GM19099 (cell line): ENCODE measurements around the gene RETREG2.

Experiments
- POLR2A ChIP-seq: IDR thresholded peaks from 3 replicates; pipeline ENCODE4 v1.6.1; 2011; ENCODE audit warnings: low read depth; ENCODE audit not compliant: insufficient read length; ENCODE audit errors: extremely low read depth

Gene RETREG2

DNA sequence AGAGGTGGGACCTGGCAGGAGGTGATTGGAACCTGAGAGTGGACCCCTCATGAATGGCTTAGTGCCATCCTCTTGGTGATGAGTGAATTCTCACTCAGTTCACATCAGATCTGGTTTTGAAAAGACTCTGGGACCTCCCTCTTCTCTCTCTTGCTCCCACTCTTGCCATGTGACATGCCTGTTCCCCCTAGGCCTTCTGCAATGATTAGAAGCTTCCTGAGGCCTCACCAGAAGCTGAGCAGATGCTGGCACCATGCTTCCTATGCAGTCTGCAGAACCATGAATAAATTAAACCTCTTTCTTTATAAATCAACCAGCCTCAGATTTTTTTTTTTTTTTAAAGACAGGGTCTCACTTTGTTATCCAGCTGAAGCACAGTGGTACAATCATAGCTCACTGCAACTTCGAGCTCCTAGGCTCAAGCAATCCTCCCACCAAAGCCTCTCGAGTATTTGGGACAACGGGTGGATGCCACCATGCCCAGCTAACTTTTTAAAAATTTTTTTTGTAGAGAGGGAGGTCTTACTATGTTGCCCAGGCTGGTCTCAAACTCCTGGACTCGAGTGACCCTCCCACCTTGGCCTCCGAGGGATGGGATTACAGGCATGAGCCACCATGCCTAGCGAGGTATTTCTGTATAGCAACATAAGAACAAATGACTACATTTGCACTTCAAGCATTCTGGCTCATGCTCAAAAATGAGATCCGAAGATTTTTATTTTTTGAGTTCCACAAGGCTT, 26.5 kb downstream of the RETREG2 start:
- TF ChIP-seq POLR2A = no peak

DNA sequence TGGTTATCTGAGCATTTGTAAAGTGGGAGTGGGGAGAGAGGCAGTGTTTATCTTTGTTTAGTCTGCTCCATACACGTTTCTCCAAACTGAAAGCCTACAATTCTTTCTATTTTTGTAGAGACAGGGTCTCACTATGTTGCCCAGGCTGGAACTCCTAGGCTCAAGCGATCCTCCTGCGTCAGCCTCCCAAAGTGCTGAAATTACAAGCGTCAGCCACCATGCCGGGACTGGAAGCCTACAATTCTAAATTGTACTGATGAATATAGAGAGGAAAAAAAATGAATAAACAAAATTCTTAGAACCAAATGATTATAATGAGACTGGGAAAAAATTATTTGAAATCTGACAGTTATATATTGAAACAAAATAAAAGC, 27.1 kb downstream of the RETREG2 start:
- no peak for TF ChIP-seq POLR2A

DNA sequence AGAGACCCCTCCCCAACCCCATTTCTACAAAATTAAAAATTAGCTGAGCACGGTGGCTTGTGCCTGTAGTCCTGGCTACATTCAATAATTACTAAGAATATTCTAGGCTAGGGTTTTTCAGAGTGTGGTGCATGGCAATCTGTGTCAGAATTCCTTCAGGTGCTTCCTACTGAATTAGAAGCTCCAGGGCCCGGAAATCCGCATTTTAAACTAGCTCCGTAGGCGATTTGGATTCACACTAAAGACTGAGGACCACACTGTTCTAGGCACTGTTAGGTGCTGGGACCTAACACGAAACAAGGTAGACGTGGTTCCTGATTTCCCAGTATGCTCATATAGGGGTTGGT, 27.9 kb downstream of the RETREG2 start:
- no peak for TF ChIP-seq POLR2A

DNA sequence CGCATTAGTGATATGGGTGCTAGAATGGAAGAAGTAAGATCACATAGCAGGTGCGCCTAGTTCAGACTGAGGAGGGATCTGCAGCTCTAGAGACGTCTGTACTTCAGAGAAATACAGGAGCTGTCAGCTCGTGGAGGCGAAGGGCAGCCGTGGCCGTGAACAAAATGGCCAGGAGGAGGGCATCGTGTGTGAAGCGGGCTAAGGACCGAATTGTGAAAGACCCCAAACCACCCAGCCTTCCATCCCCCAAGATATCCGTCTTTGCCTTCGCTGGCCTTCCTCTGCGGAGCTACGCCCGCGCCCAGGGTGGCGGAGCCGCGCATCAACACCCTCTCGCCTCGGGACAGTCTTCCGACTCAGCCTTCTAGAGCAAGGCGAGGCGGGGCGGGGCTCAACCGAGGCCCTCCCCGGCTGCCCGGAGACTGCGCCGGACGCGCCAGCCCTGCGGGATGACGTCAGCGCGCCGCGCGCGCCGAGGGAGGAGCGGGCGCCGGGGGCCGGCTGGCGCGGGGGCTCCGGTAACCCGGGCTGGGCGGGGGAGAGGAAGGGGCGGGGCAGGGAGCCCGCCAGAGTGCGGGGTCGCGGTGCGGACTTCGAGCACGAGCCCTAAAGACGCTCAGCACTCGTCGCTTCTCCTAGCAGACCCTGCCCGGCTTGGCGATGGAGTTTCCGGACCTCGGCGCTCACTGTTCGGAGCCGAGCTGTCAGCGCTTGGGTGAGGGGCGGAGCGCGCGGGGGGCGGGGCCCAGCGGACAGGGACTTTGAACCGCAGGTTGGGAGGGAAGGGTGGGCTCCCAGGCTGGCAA, 28.5 kb downstream of the RETREG2 start, which contains the start of gene ZFAND2B:
ZFAND2B (plus strand) TSS at position 455 of the 806 bp plus-strand sequence; CDS start at position 661, 206 bp downstream.
- TF ChIP-seq POLR2A = peak; percentile 98

DNA sequence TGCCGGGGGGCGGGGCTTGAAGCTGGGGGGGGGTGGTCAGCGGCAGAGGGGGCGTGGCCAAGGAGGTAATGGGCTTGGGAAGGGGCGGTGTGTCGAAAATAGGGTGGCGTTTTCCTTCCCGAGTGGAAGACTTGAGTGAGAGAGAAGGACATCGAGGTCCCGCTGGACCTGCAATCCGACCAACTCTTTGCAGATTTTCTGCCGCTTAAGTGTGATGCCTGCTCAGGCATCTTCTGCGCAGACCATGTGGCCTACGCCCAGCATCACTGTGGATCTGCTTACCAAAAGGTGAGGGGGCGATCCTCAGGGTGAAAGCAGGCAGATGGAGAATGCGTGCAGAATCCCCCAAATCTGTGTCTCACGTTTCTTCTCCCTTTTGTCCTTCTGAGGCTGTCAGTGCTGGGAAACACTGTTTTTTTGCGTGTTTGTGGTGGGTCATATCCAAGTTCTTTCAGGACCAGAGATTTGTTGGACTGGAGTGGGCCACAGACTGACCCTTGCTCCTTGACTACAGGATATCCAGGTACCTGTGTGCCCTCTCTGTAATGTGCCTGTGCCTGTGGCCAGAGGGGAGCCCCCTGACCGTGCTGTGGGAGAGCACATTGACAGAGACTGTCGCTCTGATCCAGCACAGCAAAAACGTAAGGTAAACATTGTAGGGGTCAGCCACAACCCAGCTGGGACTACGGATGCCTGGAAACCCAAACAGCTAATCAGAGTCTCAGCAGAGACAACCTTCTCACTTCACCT, 29.2 kb downstream of the RETREG2 start:
- TF ChIP-seq POLR2A = no peak

DNA sequence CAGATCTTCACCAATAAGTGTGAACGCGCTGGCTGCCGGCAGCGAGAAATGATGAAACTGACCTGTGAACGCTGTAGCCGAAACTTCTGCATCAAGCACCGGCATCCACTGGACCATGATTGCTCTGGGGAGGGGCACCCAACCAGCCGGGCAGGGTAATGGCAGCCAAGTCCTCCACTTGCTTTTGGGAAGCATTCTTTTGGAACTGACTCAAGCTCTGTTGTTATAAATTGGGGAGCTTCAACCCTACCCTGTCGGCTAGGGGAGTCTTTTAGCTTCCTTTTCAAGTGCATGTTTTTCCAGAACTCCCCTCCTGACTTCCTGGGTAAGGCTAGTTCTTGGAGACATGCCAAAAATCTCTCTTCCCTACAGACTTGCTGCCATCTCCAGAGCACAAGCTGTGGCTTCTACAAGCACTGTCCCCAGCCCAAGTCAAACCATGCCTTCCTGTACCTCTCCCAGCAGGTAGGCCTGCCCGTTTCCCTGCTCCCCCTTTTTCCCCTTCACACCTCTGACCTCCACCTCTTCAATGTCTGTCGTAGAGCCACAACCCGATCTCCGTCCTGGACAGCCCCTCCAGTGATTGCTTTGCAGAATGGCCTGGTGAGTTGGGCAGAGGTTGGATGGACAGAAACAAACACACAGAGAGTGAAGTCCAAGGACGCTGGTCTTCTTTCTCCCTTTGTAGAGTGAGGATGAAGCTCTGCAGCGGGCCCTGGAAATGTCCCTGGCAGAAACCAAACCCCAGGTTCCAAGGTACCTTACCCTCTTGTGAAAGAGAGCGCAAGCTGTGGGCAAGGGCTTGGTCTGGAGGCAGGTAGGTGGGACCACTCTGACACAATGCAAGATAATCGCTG, 30.0 kb downstream of the RETREG2 start:
- TF ChIP-seq POLR2A = no peak

DNA sequence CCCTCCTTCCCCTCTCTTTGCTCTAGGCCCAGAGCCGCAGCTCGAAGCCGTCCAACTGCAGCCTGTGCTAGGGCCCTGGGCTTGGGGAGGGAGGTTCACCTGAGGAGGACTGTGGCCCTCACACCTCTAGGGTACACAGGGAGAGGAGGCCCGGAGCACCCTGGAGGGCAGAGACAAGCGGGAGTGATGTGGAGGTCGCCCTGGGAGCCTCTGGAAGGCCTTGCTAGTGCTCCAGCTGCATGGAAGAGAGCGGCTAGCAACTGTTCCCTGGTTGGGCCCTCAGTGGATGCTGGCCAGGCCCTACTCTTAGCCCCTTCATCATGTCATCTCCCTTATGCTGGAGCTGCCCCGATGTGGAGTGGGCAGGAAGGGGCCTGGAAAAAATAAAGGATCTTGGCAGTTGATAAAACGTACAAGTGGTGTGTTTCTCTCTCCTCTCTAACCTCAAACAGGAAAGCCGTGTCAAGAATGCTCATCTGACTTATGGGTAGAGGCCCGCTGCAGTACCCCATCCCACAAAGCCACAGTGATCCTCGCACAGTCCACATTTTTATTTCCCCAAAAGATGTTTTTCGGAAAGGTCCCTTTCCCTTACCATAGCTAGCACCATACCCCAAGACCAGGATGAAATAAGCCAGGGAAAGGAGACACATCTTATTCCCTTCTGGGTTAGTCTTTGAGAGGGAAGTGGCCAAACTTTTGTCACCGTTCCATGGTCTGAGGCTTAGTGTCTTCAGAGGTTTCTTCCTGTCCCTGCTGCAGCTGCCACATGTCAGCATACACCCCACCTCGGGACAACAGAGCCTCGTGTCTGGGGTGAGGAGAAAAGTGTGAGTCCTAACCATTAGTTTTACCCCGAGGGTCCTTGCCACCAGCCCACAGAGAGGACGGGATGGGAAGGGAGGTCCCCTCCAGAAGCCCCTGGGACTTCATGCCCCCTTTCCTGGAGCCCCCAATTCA, 31.4 kb downstream of the RETREG2 start:
- TF ChIP-seq POLR2A = no peak

DNA sequence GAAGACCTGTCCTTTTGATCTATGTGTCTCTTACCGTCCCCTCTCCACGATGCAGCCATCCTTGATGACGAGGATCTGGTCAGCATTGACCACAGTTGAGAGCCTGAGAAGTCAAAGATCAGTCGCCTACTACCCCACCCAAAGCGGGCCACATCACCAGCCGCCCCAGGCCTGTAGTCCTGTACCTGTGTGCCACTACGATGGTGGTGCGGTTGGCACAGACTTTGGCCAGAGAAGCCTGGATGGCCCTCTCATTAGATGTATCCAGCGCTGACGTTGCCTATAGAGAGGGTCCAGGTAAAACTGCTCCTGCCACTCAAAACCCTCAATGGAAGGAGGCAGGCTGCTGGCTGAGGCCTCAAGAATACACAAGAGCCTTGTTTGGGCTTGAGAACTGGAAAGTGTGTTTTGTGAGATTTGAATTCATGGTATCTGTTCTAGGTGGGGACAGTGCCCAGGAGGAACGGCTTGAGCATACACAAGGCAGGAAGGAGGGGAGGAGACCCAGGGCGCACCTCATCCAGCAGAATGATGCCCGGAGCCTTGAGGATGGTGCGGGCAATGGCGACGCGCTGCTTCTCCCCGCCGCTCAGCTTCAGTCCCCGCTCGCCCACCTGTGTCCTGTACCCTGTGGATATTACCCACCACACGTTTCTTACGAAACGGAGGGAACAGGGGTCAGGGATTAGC, 32.3 kb downstream of the RETREG2 start:
- TF ChIP-seq POLR2A = no peak

DNA sequence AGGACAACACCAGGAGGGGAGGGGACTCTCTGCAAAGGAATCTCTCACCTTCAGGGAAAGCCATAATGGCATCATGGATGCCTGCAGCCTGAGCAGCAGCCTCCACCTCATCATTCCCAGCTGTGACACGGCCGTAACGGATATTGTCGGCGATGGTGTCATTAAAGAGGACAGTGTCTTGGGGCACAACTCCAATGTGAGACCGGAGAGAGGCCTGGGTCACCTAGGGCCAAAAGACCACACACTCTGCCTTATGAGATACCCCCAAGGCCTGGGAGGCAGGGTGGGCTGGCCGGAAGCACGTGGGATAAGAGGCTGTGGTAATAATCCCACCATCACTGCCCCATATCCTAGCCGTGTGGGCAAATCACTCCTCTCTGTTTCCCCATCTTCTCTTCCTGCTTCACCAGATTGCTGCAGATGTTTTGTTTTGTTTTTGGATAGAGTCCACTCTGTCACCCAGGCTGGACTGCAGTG, 32.8 kb downstream of the RETREG2 start:
- no peak for TF ChIP-seq POLR2A

DNA sequence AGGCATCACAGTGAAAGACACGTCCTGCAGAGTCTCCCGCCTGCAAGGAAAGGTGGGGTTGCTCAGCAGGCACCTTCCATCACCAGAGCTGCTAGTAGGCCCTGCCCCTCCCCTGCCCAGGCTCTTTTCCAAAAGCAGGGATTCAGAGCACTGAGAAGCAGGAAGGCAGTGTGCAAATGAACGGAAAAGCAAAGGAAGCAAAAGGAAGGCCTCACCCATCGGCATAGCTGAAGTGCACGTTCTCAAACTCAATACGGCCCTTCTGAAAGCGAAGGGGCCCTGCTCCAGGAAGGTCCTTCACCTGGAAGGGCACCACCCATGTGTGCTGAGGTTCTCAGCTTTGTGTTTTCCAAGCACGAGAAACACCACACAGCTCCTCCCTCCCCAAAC, 34.9 kb downstream of the RETREG2 start:
- TF ChIP-seq POLR2A = no peak

DNA sequence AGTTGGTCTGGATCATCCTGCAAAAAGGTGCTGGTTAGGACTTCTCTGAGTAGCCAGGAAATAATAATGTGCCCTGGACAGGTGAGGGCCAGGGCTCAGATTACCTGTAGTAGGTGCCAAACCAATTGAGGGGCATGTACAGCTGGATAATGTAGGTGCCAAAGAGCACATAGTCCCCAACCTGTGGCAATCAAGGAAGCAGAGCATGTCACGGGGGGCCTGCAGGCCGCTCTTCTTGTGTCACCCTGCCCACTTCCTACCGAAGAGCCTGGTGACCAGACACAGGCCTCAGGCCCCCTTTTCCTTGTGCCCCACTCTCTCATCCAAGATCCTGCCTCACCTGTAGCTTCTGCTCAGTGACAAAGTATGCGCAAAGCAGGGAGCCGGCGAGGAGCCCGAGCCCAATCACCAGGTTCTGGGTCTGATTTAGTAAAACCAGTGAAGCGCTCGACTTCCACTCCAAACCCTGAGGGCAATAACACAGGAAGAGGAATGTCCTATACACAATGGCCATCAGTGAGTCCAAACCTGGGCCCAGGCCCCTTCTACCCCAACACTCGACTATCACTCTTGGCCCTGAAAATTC, 35.5 kb downstream of the RETREG2 start:
- TF ChIP-seq POLR2A = no peak

DNA sequence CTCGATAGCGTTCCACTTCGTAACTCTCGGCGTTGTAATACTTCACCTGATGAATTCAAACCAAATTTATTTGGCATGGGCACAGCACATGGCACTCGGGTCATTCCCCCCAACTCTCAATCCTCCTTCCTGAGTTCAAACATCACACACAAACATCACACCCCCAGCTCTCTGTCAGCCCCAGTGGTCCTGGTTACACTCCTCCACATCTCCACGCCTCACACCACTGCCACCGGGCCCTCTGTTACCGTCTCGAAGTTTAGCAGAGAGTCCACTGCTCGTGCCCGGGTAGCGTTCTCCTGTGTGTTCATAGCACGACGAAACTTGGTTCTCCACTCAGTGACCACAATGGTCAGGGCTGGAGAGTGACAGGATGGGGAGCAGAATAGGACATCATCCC, 36.1 kb downstream of the RETREG2 start:
- TF ChIP-seq POLR2A = no peak
